Loucy (cell line): ENCODE data around the gene UMODL1.
"Not testable (repeated sequence)": the region's sequence is repeated elsewhere in the genome, so short reads cannot be mapped to it uniquely, and the experiment has no call there.

Experiments used
- H2AFZ ChIP-seq: fragments of 200-600 bp; sonication (generic); 2 replicates; pipeline ENCODE4 v1.6.0; 2016; ENCODE audit warnings: antibody characterized with exemption, mild to moderate bottlenecking, low read length, moderate library complexity
- H3F3A ChIP-seq: fragments of 200-600 bp; 2 replicates; pipeline ENCODE4 v1.6.0; 2016; ENCODE audit warnings: antibody characterized with exemption, low read depth, mild to moderate bottlenecking
- H3K27me3 ChIP-seq: fragments of 200-600 bp; sonication (generic); 2 replicates; pipeline ENCODE4 v1.6.1; 2014; ENCODE audit warnings: low read length, mild to moderate bottlenecking; ENCODE audit not compliant: insufficient read depth, poor library complexity, severe bottlenecking
- H3K36me3 ChIP-seq: fragments of 200-600 bp; sonication (generic); 2 replicates; pipeline ENCODE4 v1.6.1; 2016; ENCODE audit warnings: low read length; ENCODE audit not compliant: insufficient read depth
- H3K4me1 ChIP-seq: fragments of 200-600 bp; sonication (generic); 2 replicates; pipeline ENCODE4 v1.5.1; 2014; ENCODE audit warnings: low read length, mild to moderate bottlenecking; ENCODE audit not compliant: insufficient read depth, poor library complexity, severe bottlenecking
- H3K4me2 ChIP-seq: fragments of 200-600 bp; sonication (generic); 2 replicates; pipeline ENCODE4 v1.6.0; 2014; ENCODE audit warnings: antibody characterized with exemption, low read length, low read depth, mild to moderate bottlenecking; ENCODE audit not compliant: poor library complexity, severe bottlenecking
- H3K4me3 ChIP-seq: fragments of 200-600 bp; sonication (generic); 2 replicates; pipeline ENCODE4 v1.5.1; 2014; ENCODE audit warnings: low read length, mild to moderate bottlenecking, mixed read lengths; ENCODE audit not compliant: poor library complexity, severe bottlenecking
- H3K79me2 ChIP-seq: fragments of 200-600 bp; sonication (generic); 2 replicates; pipeline ENCODE4 v1.6.1; 2014; ENCODE audit warnings: low read length; ENCODE audit not compliant: insufficient read depth
- H3K9ac ChIP-seq: fragments of 200-600 bp; sonication (generic); 2 replicates; pipeline ENCODE4 v1.6.0; 2014; ENCODE audit warnings: mild to moderate bottlenecking, low read depth, low read length, moderate library complexity; ENCODE audit not compliant: poor library complexity, severe bottlenecking
- H3K9me2 ChIP-seq: fragments of 200-600 bp; sonication (generic); replicated peaks from 2 replicates; pipeline ENCODE4 v1.6.1; 2016; ENCODE audit warnings: low read depth, low read length, mixed read lengths
- H3K9me3 ChIP-seq: fragments of 200-600 bp; sonication (generic); 2 replicates; pipeline ENCODE4 v1.6.1; 2014; ENCODE audit warnings: mild to moderate bottlenecking, antibody characterized with exemption, low read length, low read depth; ENCODE audit not compliant: insufficient read depth
- H4K20me1 ChIP-seq: fragments of 200-600 bp; sonication (generic); 2 replicates; pipeline ENCODE4 v1.6.0; 2014; ENCODE audit warnings: antibody characterized with exemption, low read length, mild to moderate bottlenecking; ENCODE audit not compliant: insufficient read depth, poor library complexity, severe bottlenecking
- CTCF ChIP-seq: fragments of 200-600 bp; sonication (generic); conservative IDR thresholded peaks from 2 replicates; pipeline ENCODE4 v1.5.1; 2014; ENCODE audit warnings: mild to moderate bottlenecking, antibody characterized with exemption, low read length
- EZH2phosphoT487 ChIP-seq: fragments of 200-600 bp; IDR thresholded peaks from 2 replicates; pipeline ENCODE4 v1.6.1; 2018; ENCODE audit warnings: antibody characterized with exemption, mild to moderate bottlenecking, moderate library complexity, borderline replicate concordance

UMODL1 gene

GRCh38 chr21:42113926-42114409, 42.9 kb downstream of the UMODL1 start:
- H2AFZ ChIP-seq = no peak overlapping the region
- no peak overlapping the region for H3K9ac ChIP-seq
- peaks cover 57% of the 10 kb centered on the region for H3K4me1 ChIP-seq
- no peaks in the 10 kb centered on the region for H3K36me3 ChIP-seq
- H3K27me3 ChIP-seq = no peaks in the 10 kb centered on the region
- no peaks in the 10 kb centered on the region for H3K9me3 ChIP-seq
- H3K4me2 ChIP-seq = no peak overlapping the region
- H3K4me3 ChIP-seq = no peak overlapping the region
- H3F3A ChIP-seq = peaks cover 6% of the 10 kb centered on the region
- H3K79me2 ChIP-seq = no peaks in the 10 kb centered on the region
- H4K20me1 ChIP-seq = no peaks in the 10 kb centered on the region
- TF ChIP-seq EZH2phosphoT487 (no peak), CTCF (no peak)
- no peaks in the 10 kb centered on the region for H3K9me2 ChIP-seq

- peaks cover 60% of the 10 kb centered on the region for H3K4me1 ChIP-seq
- no peaks in the 10 kb centered on the region for H3K9me2 ChIP-seq
These were observed 43.5 kb downstream of the UMODL1 start for GRCh38 chr21:42114646-42115045.

GRCh38 chr21:42115136-42115683, 44.1 kb downstream of the UMODL1 start:
- Histone ChIP-seq H3K9ac (no peak overlapping the region), H3K36me3 (no peaks in the 10 kb centered on the region), H3K27me3 (no peaks in the 10 kb centered on the region), H3F3A (peaks cover 15% of the 10 kb centered on the region), H3K4me3 (no peak overlapping the region), H3K4me2 (no peak overlapping the region), H3K9me3 (no peaks in the 10 kb centered on the region), H3K9me2 (no peaks in the 10 kb centered on the region), H4K20me1 (no peaks in the 10 kb centered on the region), H3K4me1 (peaks cover 65% of the 10 kb centered on the region), H2AFZ (no peak overlapping the region), H3K79me2 (peaks cover under 1% of the 10 kb centered on the region; the same call in 1 of the 2 replicates)
- no peak for TF ChIP-seq CTCF
- TF ChIP-seq EZH2phosphoT487 = no peak

More at GRCh38 chr21:42114646-42115045, 43.5 kb downstream of the UMODL1 start:
- TF ChIP-seq EZH2phosphoT487 (no peak), CTCF (no peak)
- Histone ChIP-seq H3K9me3 (no peaks in the 10 kb centered on the region), H3K9ac (no peak overlapping the region), H3K36me3 (no peaks in the 10 kb centered on the region), H4K20me1 (no peaks in the 10 kb centered on the region), H3K79me2 (no peaks in the 10 kb centered on the region), H3F3A (peaks cover 12% of the 10 kb centered on the region), H3K4me2 (no peak overlapping the region), H3K27me3 (no peaks in the 10 kb centered on the region), H2AFZ (no peak overlapping the region), H3K4me3 (no peak overlapping the region)

GRCh38 chr21:42116551-42116950, 45.4 kb downstream of the UMODL1 start:
- not testable (repeated sequence) for H3K4me3 ChIP-seq, H3K9me3 ChIP-seq, H3K9me2 ChIP-seq, H4K20me1 ChIP-seq, H3K27me3 ChIP-seq, H2AFZ ChIP-seq, H3K36me3 ChIP-seq
- Histone ChIP-seq H3K4me1 (peaks cover 72% of the 10 kb centered on the region), H3K9ac (peak overlapping the region; percentile 92), H3F3A (peaks cover 15% of the 10 kb centered on the region), H3K4me2 (peak overlapping the region; percentile 76), H3K79me2 (peaks cover 14% of the 10 kb centered on the region; the same call in 1 of the 2 replicates)
